ENCODE measurements around the gene ECHS1.

ECHS1 gene

DNA sequence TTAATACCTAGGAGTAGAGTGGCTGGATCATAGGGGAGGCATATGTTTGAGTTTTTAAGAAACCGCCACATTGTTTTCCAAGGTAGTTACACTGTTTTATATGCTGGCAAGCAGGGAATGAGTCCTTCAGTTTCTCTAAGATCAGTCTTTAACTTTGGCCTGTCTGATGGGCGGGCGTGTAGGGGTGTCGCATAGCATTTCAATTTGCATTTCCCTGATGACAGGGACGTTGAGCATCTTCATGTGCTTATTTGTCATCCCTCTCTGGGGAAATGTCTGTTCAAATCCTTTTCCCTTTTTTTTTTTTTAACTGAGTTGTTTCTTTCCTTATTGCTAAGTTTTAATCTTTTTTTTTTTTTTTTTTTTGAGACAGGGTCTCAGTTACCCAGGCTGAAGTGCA is 30.6 kb upstream of the ECHS1 start:
- H3K27ac ChIP-seq, result no peak overlapping the region
- no peak overlapping the region for H3K4me3 ChIP-seq
- TF ChIP-seq, protein P1, sequence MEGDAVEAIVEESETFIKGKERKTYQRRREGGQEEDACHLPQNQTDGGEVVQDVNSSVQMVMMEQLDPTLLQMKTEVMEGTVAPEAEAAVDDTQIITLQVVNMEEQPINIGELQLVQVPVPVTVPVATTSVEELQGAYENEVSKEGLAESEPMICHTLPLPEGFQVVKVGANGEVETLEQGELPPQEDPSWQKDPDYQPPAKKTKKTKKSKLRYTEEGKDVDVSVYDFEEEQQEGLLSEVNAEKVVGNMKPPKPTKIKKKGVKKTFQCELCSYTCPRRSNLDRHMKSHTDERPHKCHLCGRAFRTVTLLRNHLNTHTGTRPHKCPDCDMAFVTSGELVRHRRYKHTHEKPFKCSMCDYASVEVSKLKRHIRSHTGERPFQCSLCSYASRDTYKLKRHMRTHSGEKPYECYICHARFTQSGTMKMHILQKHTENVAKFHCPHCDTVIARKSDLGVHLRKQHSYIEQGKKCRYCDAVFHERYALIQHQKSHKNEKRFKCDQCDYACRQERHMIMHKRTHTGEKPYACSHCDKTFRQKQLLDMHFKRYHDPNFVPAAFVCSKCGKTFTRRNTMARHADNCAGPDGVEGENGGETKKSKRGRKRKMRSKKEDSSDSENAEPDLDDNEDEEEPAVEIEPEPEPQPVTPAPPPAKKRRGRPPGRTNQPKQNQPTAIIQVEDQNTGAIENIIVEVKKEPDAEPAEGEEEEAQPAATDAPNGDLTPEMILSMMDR (IDR thresholded peaks at IDR 0.05), result no peak
- DNase-seq (ENCODE audit: low spot score), result no peak

DNA sequence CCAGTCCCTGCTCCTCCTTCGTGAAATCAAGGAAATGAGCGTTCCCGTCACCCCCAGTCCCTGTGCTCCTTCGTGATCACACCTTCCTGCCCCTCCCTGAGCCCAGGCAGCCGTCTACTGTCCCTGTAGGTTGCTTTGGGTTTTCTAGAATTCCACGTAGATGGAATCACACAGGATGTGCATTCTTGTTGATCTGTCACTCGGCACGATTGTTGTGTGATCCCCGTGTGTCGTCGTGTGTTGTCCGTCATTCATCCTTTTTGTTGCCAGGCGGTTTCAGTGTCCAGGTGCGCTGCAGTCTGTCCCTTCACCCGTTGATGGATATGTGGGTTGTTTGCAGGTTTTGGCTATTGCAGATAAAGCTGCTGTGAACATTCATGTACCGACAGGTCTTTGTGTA is 30.2 kb upstream of the ECHS1 start:
- H3K4me3 ChIP-seq, result no peak overlapping the region
- DNase-seq (ENCODE audit: low spot score), result no peak
- TF ChIP-seq, protein P1 (IDR thresholded peaks at IDR 0.05), result no peak

DNA sequence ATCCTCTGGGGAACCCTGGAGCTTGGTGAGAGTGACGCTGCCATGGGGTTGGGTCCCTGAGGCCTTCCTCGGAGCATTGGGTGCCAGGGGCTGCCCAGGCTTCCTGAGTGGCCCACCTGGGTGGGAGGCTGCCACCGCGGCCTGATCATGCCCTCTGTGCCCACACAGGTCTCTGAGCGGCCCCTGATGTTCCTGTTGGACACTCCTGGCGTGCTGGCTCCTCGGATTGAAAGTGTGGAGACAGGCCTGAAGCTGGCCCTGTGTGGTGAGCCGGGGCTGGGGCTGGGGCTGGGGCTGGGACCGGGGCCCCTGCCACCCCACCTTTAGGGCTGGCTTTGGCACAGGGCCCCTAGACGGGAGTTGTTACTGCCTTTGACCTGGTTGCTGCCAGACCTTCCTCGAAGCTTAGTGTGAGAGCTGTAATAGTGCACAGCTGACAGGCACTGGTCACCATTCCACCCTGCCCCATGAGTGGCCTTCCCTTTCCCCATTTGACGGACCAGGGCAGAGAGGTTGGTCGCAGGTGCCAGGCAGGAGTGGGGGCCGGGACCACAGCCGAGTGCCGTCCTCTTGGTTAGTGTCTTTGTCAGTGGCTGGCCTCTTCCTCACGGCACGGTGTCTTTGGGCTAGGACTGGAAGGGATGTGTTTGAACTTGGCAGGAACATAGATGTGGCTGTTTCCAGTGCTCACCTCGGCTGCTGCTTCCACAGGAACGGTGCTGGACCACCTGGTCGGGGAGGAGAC is 29.0 kb upstream of the ECHS1 start:
- Histone ChIP-seq H3K27ac (no peak overlapping the region), H3K4me3 (no peak overlapping the region)
- TF ChIP-seq, protein P1 (IDR thresholded peaks at IDR 0.05), result no peak
- DNase-seq (ENCODE audit: low spot score), result no peak

More for the DNA sequence above, 30.2 kb upstream of the ECHS1 start:
- no peak overlapping the region for H3K27ac ChIP-seq

DNA sequence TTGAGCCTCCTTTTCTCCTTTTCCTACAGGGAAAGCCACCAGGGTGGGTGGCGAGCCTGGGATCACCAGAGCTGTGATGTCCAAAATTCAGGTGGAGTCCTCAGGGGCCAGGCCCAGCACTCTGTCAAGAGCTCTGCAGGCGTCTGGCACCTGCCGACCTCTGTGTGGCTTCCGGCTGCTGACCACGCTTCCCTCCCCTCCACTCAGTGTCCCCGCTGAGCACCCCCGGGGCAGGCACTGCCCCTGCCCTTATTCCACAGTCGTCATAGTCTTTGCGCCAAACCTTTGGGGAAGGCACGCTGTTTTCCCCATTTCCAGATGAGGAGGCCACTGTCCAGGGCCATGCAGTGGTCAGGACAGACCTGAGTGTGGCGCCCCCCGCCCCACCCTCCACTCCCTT is 28.3 kb upstream of the ECHS1 start:
- Histone ChIP-seq H3K4me3 (no peak overlapping the region), H3K27ac (no peak overlapping the region)
- no peak for DNase-seq (ENCODE audit: low spot score)
- TF ChIP-seq, protein P1 (IDR thresholded peaks at IDR 0.05), result no peak

DNA sequence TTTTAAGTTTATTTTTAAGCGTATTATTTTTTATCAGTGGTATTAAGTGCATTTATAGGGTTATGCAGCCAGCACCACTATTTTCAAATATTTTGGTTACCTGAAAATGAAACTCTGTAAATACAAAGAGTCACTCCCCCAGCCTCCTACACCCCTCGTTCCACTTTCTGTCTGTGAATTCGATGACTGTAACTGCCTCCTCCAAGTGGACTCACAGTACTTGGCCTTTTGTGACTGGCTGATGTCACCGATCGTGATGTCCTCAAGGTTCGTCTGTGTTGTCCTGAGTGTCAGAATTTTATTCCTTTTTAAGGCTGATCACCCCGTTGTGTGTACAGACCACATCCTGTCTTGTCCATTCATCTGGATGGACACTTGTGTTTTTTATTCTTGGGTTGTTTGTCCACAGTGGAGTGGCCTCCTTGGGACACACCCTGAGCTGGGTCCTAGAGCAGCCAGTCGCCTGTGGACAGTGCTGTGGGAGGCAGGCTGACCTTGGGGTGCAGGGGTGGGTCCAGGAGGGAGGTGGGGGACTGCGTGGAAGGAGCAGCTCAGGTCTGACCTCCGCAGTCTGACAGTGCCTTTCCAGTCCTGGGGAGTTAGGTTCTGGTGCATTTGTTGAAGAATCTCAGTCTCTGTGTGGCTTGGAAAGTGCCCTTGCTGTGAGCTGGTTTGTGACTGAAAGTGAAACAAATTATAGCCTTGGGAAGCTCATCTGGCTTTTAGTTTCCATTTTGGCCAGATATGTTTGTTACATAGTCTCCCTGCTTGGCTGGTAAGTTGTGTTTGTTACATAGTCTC is 27.7 kb upstream of the ECHS1 start:
- Histone ChIP-seq H3K4me3 (no peak overlapping the region), H3K27ac (no peak overlapping the region)
- TF ChIP-seq, protein P1 (IDR thresholded peaks at IDR 0.05), result no peak
- no peak for DNase-seq (ENCODE audit: low spot score)

DNA sequence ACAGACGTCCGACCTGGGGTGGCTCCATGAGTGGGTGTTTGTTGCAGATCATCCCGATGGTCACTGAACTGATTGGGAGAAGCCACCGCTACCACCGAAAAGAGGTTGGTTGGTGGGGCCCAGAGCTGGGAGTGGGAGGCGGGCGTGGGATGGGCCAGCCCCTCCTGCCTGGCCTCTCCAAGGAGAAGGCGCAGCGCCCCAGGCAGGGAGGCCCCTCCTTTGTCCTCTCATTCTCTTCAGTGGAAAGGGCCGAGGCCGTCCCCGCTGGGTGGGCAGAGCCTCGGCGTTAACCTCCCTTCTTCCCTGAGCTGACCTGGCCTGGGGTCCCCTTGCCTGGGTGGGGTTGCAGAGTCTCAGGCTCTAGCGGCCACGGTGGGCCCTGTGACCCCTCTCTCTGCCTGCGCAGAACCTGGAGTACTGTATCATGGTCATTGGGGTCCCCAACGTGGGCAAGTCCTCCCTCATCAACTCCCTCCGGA is 26.0 kb upstream of the ECHS1 start:
- TF ChIP-seq, protein P1 (IDR thresholded peaks at IDR 0.05), result no peak
- peak; percentile 61 for DNase-seq (ENCODE audit: low spot score)
- no peak overlapping the region for H3K27ac ChIP-seq
- H3K4me3 ChIP-seq, result no peak overlapping the region

Measured in coronary artery (tissue), 2 donors.